ENCODE data around the gene PDSS1. TPM values are rescaled to one million over a fixed set of nuclear protein-coding genes. Genes with fewer than 3 reads are reported as not detected.

Gene PDSS1
- total and polyA plus RNA-seq, 9 of the 15 experiments (the other 6 are each of a cell fraction or from before 2014, with no cell fraction given): 11.0 to 59.5 (median 45.3) TPM

GRCh38 chr10:26730552-26730951, 33.1 kb downstream of the PDSS1 start (continued):
- TF ChIP-seq CBX3 (IDR thresholded peaks at IDR 0.05; ENCODE audit: borderline replicate concordance in 1 of 2, low read length in 2 of 2): no peak
- no peak for TF ChIP-seq SP2 (IDR thresholded peaks at IDR 0.05; ENCODE audit: extremely low read depth, low read depth, low read length, poor library complexity, severe bottlenecking)
- no peak for TF ChIP-seq ZNF274 (IDR thresholded peaks at IDR 0.05; ENCODE audit: borderline replicate concordance, low read depth, low read length)
- TF ChIP-seq ZNF124 (CRISPR knock-in tag; IDR thresholded peaks at IDR 0.05): no peak
- TF ChIP-seq NR2C2 (CRISPR knock-in tag; IDR thresholded peaks at IDR 0.05): no peak
- TF ChIP-seq NR2C2 (tag; IDR thresholded peaks at IDR 0.05): no peak

GRCh38 chr10:26733750-26734568, 36.5 kb downstream of the PDSS1 start:
- POLR2A ChIA-PET: interaction anchor here (0.7 to 3.0 kb wide), 2 partner anchors 8 to 12 kb away, joined by 5 to 7 read pairs; no protein-coding TSS in a partner anchor
- 94% methylated on average over 14 of the region's 14 CpGs for WGBS (ENCODE audit: insufficient coverage, low coverage, missing lambda C conversion rate)

More at GRCh38 chr10:26733750-26734568, 36.5 kb downstream of the PDSS1 start:
- Histone ChIP-seq H3K4me1 (replicated peaks in 1 of 2; ENCODE audit: control insufficient read depth in 2 of 2, insufficient read depth in 2 of 2, low read length in 2 of 2) (no peaks in the 10 kb centered on the region), H2AFZ (ENCODE audit: low read depth, low read length) (no peak overlapping the region), H3K4me3 (no peak overlapping the region), H3K27me3 (ENCODE audit: control insufficient read depth in 2 of 2, insufficient read depth in 2 of 2, low read length in 2 of 2) (no peaks in the 10 kb centered on the region), H3K9me1 (ENCODE audit: control insufficient read depth, insufficient read depth, low read length) (no peaks in the 10 kb centered on the region), H3K27ac (ENCODE audit: extremely low read depth, low read depth, low read length) (no peak overlapping the region), H3K4me2 (ENCODE audit: insufficient read depth, low read length) (no peak overlapping the region), H4K20me1 (replicated peaks; ENCODE audit: control insufficient read depth, insufficient read depth, low read length) (no peaks in the 10 kb centered on the region), H3K36me3 (ENCODE audit: control insufficient read depth, insufficient read depth, low read length) (peaks cover 93% of the 10 kb centered on the region), H3K79me2 (ENCODE audit: control insufficient read depth, insufficient read depth, low read length) (no peaks in the 10 kb centered on the region), H3K9ac (ENCODE audit: insufficient read depth in 1 of 2, low read depth in 2 of 2, low read length in 2 of 2) (no peak overlapping the region), H3K9me3 (replicated peaks; ENCODE audit: control insufficient read depth, insufficient read depth, low read depth, low read length) (no peaks in the 10 kb centered on the region)
- ATAC-seq (no peak), DNase-seq (ENCODE audit: extremely low read depth in 1 of 4, low spot score in 3 of 4) (no peak), FAIRE-seq (no peak)
- CTCF ChIA-PET (ENCODE audit: low intra/inter-chr PET ratio): no interaction called here
- in situ Hi-C loops (cut with MboI): no loop called here
- intact Hi-C loops (cut with micrococcal nuclease): no loop called here
- TF ChIP-seq ZNF436 (CRISPR knock-in tag; IDR thresholded peaks at IDR 0.05) (no peak), EP300 (IDR thresholded peaks at IDR 0.05; ENCODE audit: low read length) (no peak), ETV1 (tag; conservative IDR thresholded peaks at IDR 0.05; ENCODE audit: low read depth) (no peak), ARID3B (CRISPR knock-in tag; IDR thresholded peaks at IDR 0.05; ENCODE audit: borderline replicate concordance) (no peak), RREB1 (CRISPR knock-in tag; IDR thresholded peaks at IDR 0.05) (no peak)
- no TSS peak for BruUV-seq (replicated peaks)

All from K562 (cell line).